Mucosa of descending colon (tissue), 3 donors: ENCODE data around the gene CACNG5. TPM values are rescaled to one million over a fixed set of nuclear protein-coding genes. Genes with fewer than 3 reads are reported as not detected.

Experiments used
- ATAC-seq: fragments of 200-7000 bp; cut with Tn5 transposase; one replicate; pipeline ENCODE4 v1.9.1; 2020; ENCODE audit warnings: mild to moderate bottlenecking, moderate library complexity
- DNase-seq, 3 donors: peaks; one replicate each; pipeline ENCODE4 v3.0.0-alpha.2; 2020
- H3K36me3 ChIP-seq: fragments of 200-600 bp; one replicate; pipeline ENCODE4 v1.8.0; 2021; ENCODE audit warnings: low read depth, mild to moderate bottlenecking
- H3K4me1 ChIP-seq: fragments of 200-600 bp; one replicate; pipeline ENCODE4 v1.8.0; 2021; ENCODE audit warnings: low read depth, mild to moderate bottlenecking
- H3K4me3 ChIP-seq: fragments of 200-600 bp; one replicate; pipeline ENCODE4 v1.8.0; 2021; ENCODE audit warnings: mild to moderate bottlenecking
- H3K9me3 ChIP-seq: fragments of 200-600 bp; one replicate; pipeline ENCODE4 v1.8.0; 2021; ENCODE audit warnings: mild to moderate bottlenecking
- intact Hi-C, 2 donors: fragments of 100-400 bp; cut with DNase I in 1 of 2; cut with micrococcal nuclease in 1 of 2; formaldehyde crosslinking; loops; one replicate each; pipeline versions ENCODE4 v1.11.0 to v1.11.1; 2022; cut with DNase I, micrococcal nuclease
- microRNA-seq: library from miRNA; unstranded; fragments of <30 nt; microRNA quantifications from one replicate; pipeline ENCODE4, GENCODE V29; 2019
- total RNA-seq, 3 donors: library from RNA; stranded (reverse); fragmentation: NEBNext Ultra II Directional in 2 of 3; extraction: Animal tissue kit (Norgen Biotek cat#: 25700) in 2 of 3; gene quantifications; one replicate each; pipeline versions ENCODE4 v1.2.1 to v1.2.4, GENCODE V29; 2021 to 2023
- TF ChIP-seq, protein P1 (sequence below): fragments of 200-600 bp; IDR thresholded peaks from one replicate; pipeline ENCODE4 v1.8.0; 2022; ENCODE audit warnings: antibody characterized with exemption, mild to moderate bottlenecking
- donor health status: DM: no; HTN: no; CAD: no; lungs with moderate emphysema.
- donor health status: DM: no; HTN: no; CAD: no.
- donor health status: DM: no; HTN: yes; CAD: no.

The CACNG5 gene
- total RNA-seq, 3 donors from 2014 or later = 0.44 TPM; not detected in 2

GRCh38 chr17:66934040-66934439 is 99.1 kb downstream of the CACNG5 start:
- H3K4me1 ChIP-seq = no peaks in the 10 kb centered on the region
- intact Hi-C loops = no loop called here
- H3K36me3 ChIP-seq = no peaks in the 10 kb centered on the region
- DNase-seq (no peak), ATAC-seq (no peak)
- TF ChIP-seq, protein P1, sequence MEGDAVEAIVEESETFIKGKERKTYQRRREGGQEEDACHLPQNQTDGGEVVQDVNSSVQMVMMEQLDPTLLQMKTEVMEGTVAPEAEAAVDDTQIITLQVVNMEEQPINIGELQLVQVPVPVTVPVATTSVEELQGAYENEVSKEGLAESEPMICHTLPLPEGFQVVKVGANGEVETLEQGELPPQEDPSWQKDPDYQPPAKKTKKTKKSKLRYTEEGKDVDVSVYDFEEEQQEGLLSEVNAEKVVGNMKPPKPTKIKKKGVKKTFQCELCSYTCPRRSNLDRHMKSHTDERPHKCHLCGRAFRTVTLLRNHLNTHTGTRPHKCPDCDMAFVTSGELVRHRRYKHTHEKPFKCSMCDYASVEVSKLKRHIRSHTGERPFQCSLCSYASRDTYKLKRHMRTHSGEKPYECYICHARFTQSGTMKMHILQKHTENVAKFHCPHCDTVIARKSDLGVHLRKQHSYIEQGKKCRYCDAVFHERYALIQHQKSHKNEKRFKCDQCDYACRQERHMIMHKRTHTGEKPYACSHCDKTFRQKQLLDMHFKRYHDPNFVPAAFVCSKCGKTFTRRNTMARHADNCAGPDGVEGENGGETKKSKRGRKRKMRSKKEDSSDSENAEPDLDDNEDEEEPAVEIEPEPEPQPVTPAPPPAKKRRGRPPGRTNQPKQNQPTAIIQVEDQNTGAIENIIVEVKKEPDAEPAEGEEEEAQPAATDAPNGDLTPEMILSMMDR = no peak
- H3K9me3 ChIP-seq = no peaks in the 10 kb centered on the region
- H3K4me3 ChIP-seq = no peak overlapping the region

Small RNAs within 50 kb of the gene (microRNA-seq; reads per million reads assigned to microRNA genes)
- not detected for gene MIR634

Other genes starting within 250 kb of the CACNG5 start
- gene CACNG4, start 129.6 kb downstream of the CACNG5 start, total RNA-seq = under 1 TPM; 0.07 to 0.47 (median 0.26) TPM
- gene CACNG1, start 209.4 kb downstream of the CACNG5 start, total RNA-seq = not detected